Body of pancreas (tissue), 4 donors: ENCODE data around the gene EBF3. TPM values are rescaled to one million over a fixed set of nuclear protein-coding genes. Genes with fewer than 3 reads are reported as not detected.

Experiments used
- ATAC-seq: fragments of 150-250 bp; one replicate; pipeline ENCODE4 v1.9.1; 2016
- DNase-seq, 4 donors: peaks; one replicate each; pipeline ENCODE4 v3.0.0-alpha.2; 2019
- H3K27ac ChIP-seq, 4 donors: fragments of 200-600 bp; sonication (generic); 1 replicate in 3 of 4; 2 replicates in 1 of 4; pipeline versions ENCODE4 v1.5.1 to v1.6.1; 2016 to 2019; ENCODE audit warnings: mild to moderate bottlenecking in 1 of 4, mixed read lengths in 1 of 4, moderate library complexity in 1 of 4
- H3K27me3 ChIP-seq, 2 donors: fragments of 200-600 bp; sonication (generic); one replicate each; pipeline ENCODE4 v1.6.0; 2016; ENCODE audit warnings: mild to moderate bottlenecking in 1 of 2
- H3K36me3 ChIP-seq, 2 donors: fragments of 200-600 bp; sonication (generic); replicated peaks in 1 of 2; 2 replicates each; pipeline ENCODE4 v1.5.1; 2016; ENCODE audit warnings: low read depth in 2 of 2; ENCODE audit not compliant: insufficient read depth in 1 of 2
- H3K4me1 ChIP-seq: fragments of 200-600 bp; sonication (generic); one replicate; pipeline ENCODE4 v1.6.0; 2016
- H3K4me3 ChIP-seq, 2 donors: fragments of 200-600 bp; sonication (generic); 1 replicate in 1 of 2; 2 replicates in 1 of 2; pipeline ENCODE4 v1.5.1; 2016 to 2019
- H3K9me3 ChIP-seq, 3 donors: fragments of 200-600 bp; sonication (generic); 1 replicate in 2 of 3; 2 replicates in 1 of 3; pipeline ENCODE4 v1.5.1; 2016
- CTCF ChIP-seq, 7 experiments: fragments of 450-650 bp in 4 of 7; fragments of 200-600 bp in 3 of 7; sonication (generic) in 3 of 7; IDR thresholded peaks; one replicate each; pipeline ENCODE4 v1.5.1; 2016 to 2019; ENCODE audit warnings: antibody characterized with exemption in 7 of 7
- POLR2A ChIP-seq, 3 donors: fragments of 450-650 bp; IDR thresholded peaks; one replicate each; pipeline ENCODE4 v1.6.1; 2016; ENCODE audit warnings: antibody characterized with exemption in 3 of 3, mild to moderate bottlenecking in 2 of 3
- WGBS, 2 donors: methylation state at CpG; one replicate each; pipeline ENCODE4 v1.1.5; 2017; 5-methylcytosine and 5-hydroxymethylcytosine counted together
- intact Hi-C: fragments of 100-400 bp; cut with DNase I; formaldehyde crosslinking; loops from one replicate; pipeline ENCODE4 v1.15.1; 2023
- total RNA-seq, 2 donors: library from RNA; depleted of rRNA; stranded (reverse); fragments of >200 nt; gene quantifications; one replicate each; pipeline ENCODE4 v1.1.0, GENCODE V29; 2016

The EBF3 gene
- total RNA-seq, 2 donors from 2014 or later = 2.3 to 4.6 TPM

GRCh38 chr10:129892548-129893052 lies 71.5 kb downstream of the EBF3 start:
- TF ChIP-seq POLR2A (IDR thresholded peaks at IDR 0.05) (no peak), CTCF (IDR thresholded peaks at IDR 0.05) (no peak)
- ATAC-seq (no peak), DNase-seq (no peak)
- Histone ChIP-seq H3K4me3 (no peak overlapping the region), H3K4me1 (no peaks in the 10 kb centered on the region), H3K27ac (no peak overlapping the region), H3K9me3 (no peaks in the 10 kb centered on the region), H3K36me3 (no peaks in the 10 kb centered on the region), H3K27me3 (peaks cover 0 to 4% of the 10 kb centered on the region in 2 donors)
- 40 to 44% methylated on average over 18 of the region's 18 CpGs for WGBS, 2 donors
- intact Hi-C loops = no loop called here

GRCh38 chr10:129891806-129892205 lies 72.3 kb downstream of the EBF3 start:
- Histone ChIP-seq H3K4me1 (no peaks in the 10 kb centered on the region), H3K36me3 (no peaks in the 10 kb centered on the region), H3K9me3 (no peaks in the 10 kb centered on the region), H3K4me3 (no peak overlapping the region), H3K27me3 (peaks cover 0 to 4% of the 10 kb centered on the region in 2 donors), H3K27ac (no peak overlapping the region)
- TF ChIP-seq CTCF (IDR thresholded peaks at IDR 0.05) (no peak), POLR2A (IDR thresholded peaks at IDR 0.05) (no peak)
- DNase-seq (no peak), ATAC-seq (peak; percentile 27)
- WGBS, 2 donors = 79 to 87% methylated on average over 13 of the region's 13 CpGs
- intact Hi-C loops = no loop called here

- 75 to 76% methylated on average over 15 of the region's 15 CpGs for WGBS, 2 donors
- Histone ChIP-seq H3K4me1 (no peaks in the 10 kb centered on the region), H3K27ac (no peak overlapping the region), H3K4me3 (no peak overlapping the region), H3K27me3 (no peaks in the 10 kb centered on the region), H3K9me3 (no peaks in the 10 kb centered on the region), H3K36me3 (no peaks in the 10 kb centered on the region)
- DNase-seq (no peak), ATAC-seq (no peak)
- TF ChIP-seq CTCF (IDR thresholded peaks at IDR 0.05) (no peak), POLR2A (IDR thresholded peaks at IDR 0.05) (no peak)
- intact Hi-C loops = no loop called here
These were observed 73.9 kb downstream of the EBF3 start for GRCh38 chr10:129890170-129890569.

GRCh38 chr10:129888784-129889616 lies 75.1 kb downstream of the EBF3 start:
- no peaks in the 10 kb centered on the region for H3K9me3 ChIP-seq
- no peaks in the 10 kb centered on the region for H3K36me3 ChIP-seq
- H3K4me1 ChIP-seq = peaks cover 3% of the 10 kb centered on the region
- 33 to 64% methylated on average over 8 to 22 of the region's 22 CpGs for WGBS, 2 donors
- TF ChIP-seq CTCF (IDR thresholded peaks at IDR 0.05) (peak; percentile 27 to 63 (median 45)), POLR2A (IDR thresholded peaks at IDR 0.05) (no peak)
- no peaks in the 10 kb centered on the region for H3K27me3 ChIP-seq
- DNase-seq = peak; percentile 39 to 60 (median 43)
- H3K4me3 ChIP-seq = no peak overlapping the region
- H3K27ac ChIP-seq = no peak overlapping the region
- intact Hi-C loops = no loop called here
- peak; percentile 50 for ATAC-seq
